Lower leg skin (tissue), 4 donors: ENCODE results near the gene PHF3. TPM values are rescaled to one million over a fixed set of nuclear protein-coding genes. Genes with fewer than 3 reads are reported as not detected.

ENCODE experiments used
- DNase-seq, 2 donors: peaks; one replicate each; pipeline ENCODE4 v3.0.0-alpha.2; 2019; ENCODE audit warnings: low spot score in 2 of 2
- H3K4me3 ChIP-seq: fragments of 200-600 bp; sonication (generic); 2 replicates; pipeline ENCODE4 v1.5.1; 2017; ENCODE audit warnings: mild to moderate bottlenecking, low read depth; ENCODE audit not compliant: poor library complexity, severe bottlenecking
- POLR2A ChIP-seq, 2 donors: fragments of 450-650 bp; IDR thresholded peaks; one replicate each; pipeline ENCODE4 v1.6.1; 2016 to 2017; ENCODE audit warnings: antibody characterized with exemption in 2 of 2, mild to moderate bottlenecking in 1 of 2, moderate library complexity in 1 of 2
- WGBS, 2 donors: methylation state at CpG; one replicate each; pipeline ENCODE4 v1.1.5; 2018; 5-methylcytosine and 5-hydroxymethylcytosine counted together
- intact Hi-C: fragments of 100-400 bp; cut with DNase I; formaldehyde crosslinking; loops from one replicate; pipeline ENCODE4 v1.15.0; 2023; ENCODE audit warnings: low total_unique reads
- total RNA-seq, 4 donors: library from RNA; depleted of rRNA; stranded (reverse); fragments of >200 nt; gene quantifications; one replicate each; pipeline ENCODE4 v1.1.0, GENCODE V29; 2016
- TF ChIP-seq, protein P1 (sequence below), 3 donors: fragments of 450-650 bp; IDR thresholded peaks; one replicate each; pipeline ENCODE4 v1.5.1; 2016; ENCODE audit warnings: antibody characterized with exemption in 3 of 3, mild to moderate bottlenecking in 3 of 3, moderate library complexity in 2 of 3

The PHF3 gene
- total RNA-seq, 4 donors from 2014 or later = 41.0 to 63.5 (median 55.1) TPM

DNA sequence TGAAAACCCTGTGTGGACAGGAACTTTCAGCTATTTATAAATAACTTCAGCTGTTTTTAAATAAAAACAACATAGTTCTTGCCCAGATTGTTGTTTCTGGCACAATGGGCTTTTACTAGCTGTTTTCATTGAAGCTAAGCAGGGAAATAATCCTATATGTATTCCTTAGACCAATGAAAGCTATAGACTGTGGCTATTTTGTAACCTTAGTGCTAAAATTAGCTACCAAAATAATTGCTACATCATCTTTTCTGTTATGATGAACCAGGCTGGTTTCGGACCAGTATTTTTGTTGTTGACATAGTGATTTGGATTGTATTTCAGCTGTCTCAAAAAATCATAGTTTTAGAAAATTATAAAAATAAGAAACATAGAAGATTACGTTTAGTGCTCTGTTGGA is 13.7 kb downstream of the PHF3 start:
- intact Hi-C loops = no loop called here
- no peak for TF ChIP-seq POLR2A (IDR thresholded peaks at IDR 0.05)
- WGBS, 2 donors = 60 to 62% methylated on average over 2 of the region's 2 CpGs
- no peak for DNase-seq
- H3K4me3 ChIP-seq = no peak overlapping the region

DNA sequence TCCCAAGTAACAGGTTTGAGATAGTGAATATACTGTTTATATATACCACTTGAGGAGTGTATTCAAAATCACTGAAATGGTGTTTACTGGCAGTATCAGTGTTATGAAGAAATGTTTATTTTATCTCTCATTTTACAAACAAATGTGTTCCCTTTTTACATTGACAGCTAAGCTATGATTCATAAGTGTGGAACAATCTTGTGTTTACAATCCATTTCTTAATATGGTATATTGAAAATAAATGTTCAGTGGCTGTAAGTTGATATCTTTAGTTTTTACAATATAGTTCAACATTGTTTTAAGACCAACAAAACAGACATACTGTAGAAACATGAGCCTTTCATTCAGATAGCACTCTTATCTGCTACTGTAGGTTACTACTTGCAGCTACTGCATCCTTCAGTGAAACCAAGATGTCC is 14.3 kb downstream of the PHF3 start:
- H3K4me3 ChIP-seq = no peak overlapping the region
- TF ChIP-seq, protein P1, sequence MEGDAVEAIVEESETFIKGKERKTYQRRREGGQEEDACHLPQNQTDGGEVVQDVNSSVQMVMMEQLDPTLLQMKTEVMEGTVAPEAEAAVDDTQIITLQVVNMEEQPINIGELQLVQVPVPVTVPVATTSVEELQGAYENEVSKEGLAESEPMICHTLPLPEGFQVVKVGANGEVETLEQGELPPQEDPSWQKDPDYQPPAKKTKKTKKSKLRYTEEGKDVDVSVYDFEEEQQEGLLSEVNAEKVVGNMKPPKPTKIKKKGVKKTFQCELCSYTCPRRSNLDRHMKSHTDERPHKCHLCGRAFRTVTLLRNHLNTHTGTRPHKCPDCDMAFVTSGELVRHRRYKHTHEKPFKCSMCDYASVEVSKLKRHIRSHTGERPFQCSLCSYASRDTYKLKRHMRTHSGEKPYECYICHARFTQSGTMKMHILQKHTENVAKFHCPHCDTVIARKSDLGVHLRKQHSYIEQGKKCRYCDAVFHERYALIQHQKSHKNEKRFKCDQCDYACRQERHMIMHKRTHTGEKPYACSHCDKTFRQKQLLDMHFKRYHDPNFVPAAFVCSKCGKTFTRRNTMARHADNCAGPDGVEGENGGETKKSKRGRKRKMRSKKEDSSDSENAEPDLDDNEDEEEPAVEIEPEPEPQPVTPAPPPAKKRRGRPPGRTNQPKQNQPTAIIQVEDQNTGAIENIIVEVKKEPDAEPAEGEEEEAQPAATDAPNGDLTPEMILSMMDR (IDR thresholded peaks at IDR 0.05) = no peak
- TF ChIP-seq POLR2A (IDR thresholded peaks at IDR 0.05) = no peak
- no peak for DNase-seq
- intact Hi-C loops = no loop called here

- 82 to 90% methylated on average over 2 of the region's 2 CpGs for WGBS, 2 donors
- no peak for TF ChIP-seq POLR2A (IDR thresholded peaks at IDR 0.05)
- TF ChIP-seq, protein P1 (IDR thresholded peaks at IDR 0.05) = no peak
- H3K4me3 ChIP-seq = no peak overlapping the region
- no peak for DNase-seq
- intact Hi-C loops = no loop called here
Measured at GRCh38 chr6:63652980-63653379, 17.4 kb downstream of the PHF3 start.

DNA sequence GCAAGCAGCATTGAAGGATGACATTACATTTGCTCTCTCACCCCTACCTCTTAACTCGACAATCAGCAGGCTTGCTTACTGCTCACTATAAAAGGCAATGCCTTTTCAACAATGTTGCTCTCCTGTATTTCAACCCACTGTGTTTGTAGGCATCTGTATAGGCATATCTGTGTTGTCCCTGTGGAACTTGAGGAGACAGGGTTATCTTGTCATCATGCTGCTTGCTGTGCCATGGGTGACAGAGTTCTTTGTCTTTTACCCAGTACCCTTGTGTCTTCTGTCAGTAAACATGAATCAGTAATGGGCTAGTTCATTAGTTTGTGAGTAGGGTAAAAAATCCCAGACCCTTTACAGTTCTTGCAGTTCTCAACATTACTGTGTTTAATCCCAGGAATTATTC is 25.2 kb downstream of the PHF3 start:
- DNase-seq = no peak
- H3K4me3 ChIP-seq = no peak overlapping the region
- no peak for TF ChIP-seq POLR2A (IDR thresholded peaks at IDR 0.05)
- TF ChIP-seq, protein P1 (IDR thresholded peaks at IDR 0.05) = no peak
- intact Hi-C loops = no loop called here
- WGBS, 2 donors = 65 to 85% methylated on average over 1 of the region's 1 CpG

DNA sequence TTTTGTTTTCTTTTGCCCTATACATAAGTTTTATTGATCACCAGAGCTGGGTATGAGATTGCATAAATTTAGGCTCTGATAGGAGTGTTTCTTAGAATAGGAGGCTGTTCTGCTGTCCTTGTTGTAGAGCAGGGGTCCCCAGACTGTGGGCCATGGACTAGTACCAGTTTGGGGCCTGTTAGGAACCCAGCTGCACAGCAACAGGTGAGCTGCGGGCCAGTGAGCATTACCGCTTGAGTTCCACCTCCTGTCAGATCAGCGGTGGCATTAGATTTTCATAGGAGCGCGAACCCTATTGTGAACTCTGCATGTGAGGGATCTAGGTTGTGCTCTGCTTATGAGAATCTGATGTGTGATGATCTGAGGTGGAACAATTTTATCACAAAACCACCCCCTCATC is 26.2 kb downstream of the PHF3 start:
- WGBS, 2 donors = 94 to 98% methylated on average over 5 of the region's 5 CpGs
- no peak for TF ChIP-seq POLR2A (IDR thresholded peaks at IDR 0.05)
- TF ChIP-seq, protein P1 (IDR thresholded peaks at IDR 0.05) = no peak
- intact Hi-C loops = no loop called here
- H3K4me3 ChIP-seq = no peak overlapping the region
- no peak for DNase-seq

- 63 to 67% methylated on average over 5 of the region's 5 CpGs for WGBS, 2 donors
- DNase-seq = no peak
- H3K4me3 ChIP-seq = no peak overlapping the region
- intact Hi-C loops = no loop called here
- TF ChIP-seq POLR2A (IDR thresholded peaks at IDR 0.05) = no peak
- TF ChIP-seq, protein P1 (IDR thresholded peaks at IDR 0.05) = no peak
Measured at GRCh38 chr6:63663147-63663955, 27.7 kb downstream of the PHF3 start.
